Gastroesophageal sphincter (tissue), 3 donors: ENCODE measurements around the gene TMEM229B.

Experiments
- POLR2AphosphoS5 ChIP-seq: sonication (generic); formaldehyde crosslinking; IDR thresholded peaks from one replicate; pipeline ENCODE4 v1.6.1; 2017; ENCODE audit warnings: antibody characterized with exemption
- TF ChIP-seq, protein P1 (sequence below), 4 experiments: fragments of 200-600 bp in 2 of 4; fragments of 450-650 bp in 2 of 4; sonication (generic) in 1 of 4; IDR thresholded peaks; one replicate each; pipeline ENCODE4 v1.5.1; 2017 to 2019; ENCODE audit warnings: antibody characterized with exemption in 4 of 4, mild to moderate bottlenecking in 2 of 4, moderate library complexity in 2 of 4

DNA sequence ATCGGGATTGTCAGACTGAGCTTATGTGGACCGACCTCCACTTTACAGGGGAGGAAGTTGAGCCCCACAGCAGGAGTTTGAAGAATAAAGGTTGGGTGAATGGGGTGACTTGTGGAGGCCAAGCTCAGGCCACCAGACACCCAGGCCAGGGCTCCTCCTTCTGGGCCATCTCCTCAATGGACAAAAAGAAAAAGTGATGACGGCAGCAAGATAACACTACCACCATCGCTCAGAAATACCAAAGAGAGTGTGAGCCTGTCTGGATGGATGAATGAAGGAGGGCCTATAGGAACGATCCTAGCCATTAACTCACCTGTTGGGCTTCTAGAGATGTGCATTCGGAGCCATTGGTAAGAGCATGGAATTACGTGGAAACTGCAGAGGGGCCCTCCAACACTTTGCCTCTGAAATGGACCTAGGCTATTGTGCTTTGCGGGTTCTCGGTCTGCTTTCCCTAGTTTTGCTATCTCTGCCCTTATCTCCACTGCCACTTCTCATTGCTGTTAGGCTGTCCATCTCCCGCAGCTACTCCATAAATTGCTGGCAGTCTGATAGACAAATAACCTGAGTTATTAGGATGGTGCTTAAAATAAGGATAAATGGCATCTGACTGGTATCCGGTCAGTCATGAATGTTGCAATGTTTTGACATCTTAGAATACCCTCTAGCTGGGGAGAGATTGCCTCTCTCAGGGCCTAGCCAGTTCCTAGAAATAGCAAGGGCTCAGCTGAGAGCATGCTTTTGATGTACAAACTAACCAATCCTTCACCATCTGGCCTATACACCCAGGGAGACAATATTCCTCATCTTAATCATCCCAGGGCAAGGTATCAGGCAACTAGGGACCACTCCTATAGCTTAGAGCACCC, 66.9 kb downstream of the TMEM229B start:
- TF ChIP-seq, protein P1, sequence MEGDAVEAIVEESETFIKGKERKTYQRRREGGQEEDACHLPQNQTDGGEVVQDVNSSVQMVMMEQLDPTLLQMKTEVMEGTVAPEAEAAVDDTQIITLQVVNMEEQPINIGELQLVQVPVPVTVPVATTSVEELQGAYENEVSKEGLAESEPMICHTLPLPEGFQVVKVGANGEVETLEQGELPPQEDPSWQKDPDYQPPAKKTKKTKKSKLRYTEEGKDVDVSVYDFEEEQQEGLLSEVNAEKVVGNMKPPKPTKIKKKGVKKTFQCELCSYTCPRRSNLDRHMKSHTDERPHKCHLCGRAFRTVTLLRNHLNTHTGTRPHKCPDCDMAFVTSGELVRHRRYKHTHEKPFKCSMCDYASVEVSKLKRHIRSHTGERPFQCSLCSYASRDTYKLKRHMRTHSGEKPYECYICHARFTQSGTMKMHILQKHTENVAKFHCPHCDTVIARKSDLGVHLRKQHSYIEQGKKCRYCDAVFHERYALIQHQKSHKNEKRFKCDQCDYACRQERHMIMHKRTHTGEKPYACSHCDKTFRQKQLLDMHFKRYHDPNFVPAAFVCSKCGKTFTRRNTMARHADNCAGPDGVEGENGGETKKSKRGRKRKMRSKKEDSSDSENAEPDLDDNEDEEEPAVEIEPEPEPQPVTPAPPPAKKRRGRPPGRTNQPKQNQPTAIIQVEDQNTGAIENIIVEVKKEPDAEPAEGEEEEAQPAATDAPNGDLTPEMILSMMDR (IDR thresholded peaks at IDR 0.05): no peak
- no peak for TF ChIP-seq POLR2AphosphoS5
